ENCODE measurements around the gene ADAMTS2.
A peak's percentile ranks its signal among the peaks of the same experiment; 100 is the strongest.

Gene ADAMTS2

GRCh38 chr5:179362355-179362754 lies 17.1 kb upstream of the ADAMTS2 start:
- H3K36me3 Mint-ChIP-seq, result no peaks in the 10 kb centered on the region
- H3K9me3 Mint-ChIP-seq, result peaks cover 9 to 16% of the 10 kb centered on the region in 2 donors
- no peak overlapping the region for H3K4me3 Mint-ChIP-seq
- peaks cover 19 to 21% of the 10 kb centered on the region in 2 donors for H3K27me3 Mint-ChIP-seq
- DNase-seq, result no peak
- H3K27ac Mint-ChIP-seq, result no peak overlapping the region
- no peaks in the 10 kb centered on the region for H3K4me1 Mint-ChIP-seq
- ATAC-seq (replicated peaks), result no peak

- peaks cover 21 to 23% of the 10 kb centered on the region in 2 donors for H3K27me3 Mint-ChIP-seq
- DNase-seq (no peak), ATAC-seq (replicated peaks) (no peak)
- H3K27ac Mint-ChIP-seq, result no peak overlapping the region
- peaks cover 9 to 16% of the 10 kb centered on the region in 2 donors for H3K9me3 Mint-ChIP-seq
- H3K4me3 Mint-ChIP-seq, result no peak overlapping the region
- no peaks in the 10 kb centered on the region for H3K36me3 Mint-ChIP-seq
- no peaks in the 10 kb centered on the region for H3K4me1 Mint-ChIP-seq
These were observed 15.9 kb upstream of the ADAMTS2 start for GRCh38 chr5:179361037-179361603.

GRCh38 chr5:179357031-179357430 lies 11.8 kb upstream of the ADAMTS2 start:
- no peak overlapping the region for H3K4me3 Mint-ChIP-seq
- no peak for DNase-seq
- H3K9me3 Mint-ChIP-seq, result peaks cover 6 to 13% of the 10 kb centered on the region in 2 donors
- no peaks in the 10 kb centered on the region for H3K36me3 Mint-ChIP-seq
- no peak overlapping the region for H3K27ac Mint-ChIP-seq
- ATAC-seq (replicated peaks), result no peak
- H3K27me3 Mint-ChIP-seq, result peaks cover 26 to 27% of the 10 kb centered on the region in 2 donors
- no peaks in the 10 kb centered on the region for H3K4me1 Mint-ChIP-seq

GRCh38 chr5:179355976-179356974 lies 11.0 kb upstream of the ADAMTS2 start:
- H3K4me1 Mint-ChIP-seq, result no peaks in the 10 kb centered on the region
- peaks cover 5 to 9% of the 10 kb centered on the region in 2 donors for H3K9me3 Mint-ChIP-seq
- H3K27ac Mint-ChIP-seq, result no peak overlapping the region
- H3K36me3 Mint-ChIP-seq, result no peaks in the 10 kb centered on the region
- ATAC-seq (replicated peaks) (no peak), DNase-seq (no peak)
- H3K27me3 Mint-ChIP-seq, result peaks cover 26 to 33% of the 10 kb centered on the region in 2 donors
- no peak overlapping the region for H3K4me3 Mint-ChIP-seq

GRCh38 chr5:179354305-179354882 lies 9.1 kb upstream of the ADAMTS2 start:
- H3K4me3 Mint-ChIP-seq, result no peak overlapping the region
- no peaks in the 10 kb centered on the region for H3K4me1 Mint-ChIP-seq
- H3K9me3 Mint-ChIP-seq, result peaks cover 5 to 8% of the 10 kb centered on the region in 2 donors
- no peak overlapping the region for H3K27ac Mint-ChIP-seq
- DNase-seq (no peak), ATAC-seq (replicated peaks) (no peak)
- H3K36me3 Mint-ChIP-seq, result no peaks in the 10 kb centered on the region
- peaks cover 28 to 36% of the 10 kb centered on the region in 2 donors for H3K27me3 Mint-ChIP-seq

GRCh38 chr5:179348843-179349242 lies 3.6 kb upstream of the ADAMTS2 start:
- Mint-ChIP-seq H3K4me3 (no peak overlapping the region), H3K27me3 (peaks cover 54 to 56% of the 10 kb centered on the region in 2 donors), H3K9me3 (no peaks in the 10 kb centered on the region), H3K27ac (no peak overlapping the region), H3K36me3 (no peaks in the 10 kb centered on the region), H3K4me1 (peaks cover 0 to 4% of the 10 kb centered on the region in 2 donors)
- DNase-seq, result no peak
- ATAC-seq (replicated peaks), result no peak

GRCh38 chr5:179348011-179348530 lies 2.8 kb upstream of the ADAMTS2 start:
- no peak overlapping the region for H3K27ac Mint-ChIP-seq
- H3K4me1 Mint-ChIP-seq, result peaks cover 6 to 8% of the 10 kb centered on the region in 2 donors
- DNase-seq, result no peak
- no peak overlapping the region for H3K4me3 Mint-ChIP-seq
- peaks cover 59 to 62% of the 10 kb centered on the region in 2 donors for H3K27me3 Mint-ChIP-seq
- no peak for ATAC-seq (replicated peaks)
- H3K36me3 Mint-ChIP-seq, result no peaks in the 10 kb centered on the region
- no peaks in the 10 kb centered on the region for H3K9me3 Mint-ChIP-seq

- no peak overlapping the region for H3K27ac Mint-ChIP-seq
- H3K4me3 Mint-ChIP-seq, result no peak overlapping the region
- peaks cover 63 to 65% of the 10 kb centered on the region in 2 donors for H3K27me3 Mint-ChIP-seq
- no peaks in the 10 kb centered on the region for H3K9me3 Mint-ChIP-seq
- H3K36me3 Mint-ChIP-seq, result no peaks in the 10 kb centered on the region
- peaks cover 11 to 12% of the 10 kb centered on the region in 2 donors for H3K4me1 Mint-ChIP-seq
- DNase-seq, result no peak
- no peak for ATAC-seq (replicated peaks)
These were observed 2.3 kb upstream of the ADAMTS2 start for GRCh38 chr5:179347581-179347980.

GRCh38 chr5:179346875-179347274 lies 1.6 kb upstream of the ADAMTS2 start:
- Mint-ChIP-seq H3K27ac (no peak overlapping the region), H3K4me1 (peaks cover 11 to 12% of the 10 kb centered on the region in 2 donors), H3K27me3 (peaks cover 64 to 68% of the 10 kb centered on the region in 2 donors), H3K4me3 (no peak overlapping the region), H3K9me3 (no peaks in the 10 kb centered on the region), H3K36me3 (no peaks in the 10 kb centered on the region)
- no peak for DNase-seq
- ATAC-seq (replicated peaks), result no peak

- no peaks in the 10 kb centered on the region for H3K36me3 Mint-ChIP-seq
- peaks cover 11 to 12% of the 10 kb centered on the region in 2 donors for H3K4me1 Mint-ChIP-seq
- H3K9me3 Mint-ChIP-seq, result no peaks in the 10 kb centered on the region
- H3K27me3 Mint-ChIP-seq, result peaks cover 63 to 67% of the 10 kb centered on the region in 2 donors
- peak overlapping the region; percentile 29 to 39 for H3K4me3 Mint-ChIP-seq
- DNase-seq, result no peak
- ATAC-seq (replicated peaks), result no peak
- no peak overlapping the region for H3K27ac Mint-ChIP-seq
These were observed 1.1 kb upstream of the ADAMTS2 start for GRCh38 chr5:179346401-179346800.

- no peaks in the 10 kb centered on the region for H3K36me3 Mint-ChIP-seq
- peaks cover 64 to 66% of the 10 kb centered on the region in 2 donors for H3K27me3 Mint-ChIP-seq
- ATAC-seq (replicated peaks) (peak; percentile 13 to 33), DNase-seq (no peak)
- no peaks in the 10 kb centered on the region for H3K9me3 Mint-ChIP-seq
- H3K4me1 Mint-ChIP-seq, result peaks cover 11 to 12% of the 10 kb centered on the region in 2 donors
- no peak overlapping the region for H3K4me3 Mint-ChIP-seq
- H3K27ac Mint-ChIP-seq, result no peak overlapping the region
These were observed 153 bp downstream of the ADAMTS2 start for GRCh38 chr5:179345183-179345432.

- Mint-ChIP-seq H3K36me3 (no peaks in the 10 kb centered on the region), H3K4me3 (peak overlapping the region in 1 of 2 donors; percentile 47), H3K27ac (no peak overlapping the region), H3K27me3 (peaks cover 64 to 66% of the 10 kb centered on the region in 2 donors), H3K9me3 (no peaks in the 10 kb centered on the region), H3K4me1 (peaks cover 11 to 12% of the 10 kb centered on the region in 2 donors)
- ATAC-seq (replicated peaks) (no peak), DNase-seq (no peak)
These were observed 654 bp downstream of the ADAMTS2 start for GRCh38 chr5:179344431-179345182.

- peak; percentile 40 to 43 for ATAC-seq (replicated peaks)
- Mint-ChIP-seq H3K27ac (no peak overlapping the region), H3K9me3 (no peaks in the 10 kb centered on the region), H3K36me3 (no peaks in the 10 kb centered on the region), H3K4me3 (peak overlapping the region in 1 of 2 donors; percentile 47), H3K27me3 (peaks cover 60 to 62% of the 10 kb centered on the region in 2 donors), H3K4me1 (peaks cover 11 to 12% of the 10 kb centered on the region in 2 donors)
- DNase-seq, result no peak
These were observed 1.4 kb downstream of the ADAMTS2 start for GRCh38 chr5:179343719-179344430.
